ENCODE data around the gene NT5DC2.

Gene NT5DC2

GRCh38 chr3:52513281-52513680 lies 20.4 kb downstream of the NT5DC2 start:
- no peak for TF ChIP-seq EZH2 (IDR thresholded peaks at IDR 0.05)
- TF ChIP-seq POLR2AphosphoS5 (IDR thresholded peaks at IDR 0.05; ENCODE audit: borderline replicate concordance, low read depth, low read length), result no peak
- no peak for TF ChIP-seq FOXP2 (optimal IDR thresholded peaks at IDR 0.05; ENCODE audit: control extremely low read depth, extremely low read length, insufficient read depth)
- no peaks in the 10 kb centered on the region for H3K36me3 ChIP-seq (ENCODE audit: insufficient read depth, low read length)
- H3K27ac ChIP-seq, result no peak overlapping the region
- no peaks in the 10 kb centered on the region for H3K9me3 ChIP-seq (ENCODE audit: low read depth, low read length)
- H3K9ac ChIP-seq (ENCODE audit: insufficient read length), result no peak overlapping the region
- no peak for DNase-seq (ENCODE audit: low read depth, low spot score)
- no peak overlapping the region for H3K4me3 ChIP-seq

- DNase-seq (ENCODE audit: low read depth, low spot score), result no peak
- no peak overlapping the region for H3K9ac ChIP-seq (ENCODE audit: insufficient read length)
- TF ChIP-seq EZH2 (IDR thresholded peaks at IDR 0.05), result no peak
- no peaks in the 10 kb centered on the region for H3K9me3 ChIP-seq (ENCODE audit: low read depth, low read length)
- no peak overlapping the region for H3K27ac ChIP-seq
- H3K36me3 ChIP-seq (ENCODE audit: insufficient read depth, low read length), result no peaks in the 10 kb centered on the region
- no peak overlapping the region for H3K4me3 ChIP-seq
Observed at GRCh38 chr3:52512727-52513126, 20.9 kb downstream of the NT5DC2 start.

- no peak overlapping the region for H3K9ac ChIP-seq (ENCODE audit: insufficient read length)
- no peak for TF ChIP-seq EZH2 (IDR thresholded peaks at IDR 0.05)
- TF ChIP-seq FOXP2 (optimal IDR thresholded peaks at IDR 0.05; ENCODE audit: control extremely low read depth, extremely low read length, insufficient read depth), result no peak
- no peak for TF ChIP-seq POLR2AphosphoS5 (IDR thresholded peaks at IDR 0.05; ENCODE audit: borderline replicate concordance, low read depth, low read length)
- H3K9me3 ChIP-seq (ENCODE audit: low read depth, low read length), result no peaks in the 10 kb centered on the region
Observed at GRCh38 chr3:52512105-52512504, 21.6 kb downstream of the NT5DC2 start.

GRCh38 chr3:52511509-52511908 lies 22.1 kb downstream of the NT5DC2 start:
- H3K27ac ChIP-seq, result no peak overlapping the region
- no peak overlapping the region for H3K9ac ChIP-seq (ENCODE audit: insufficient read length)
- no peak for DNase-seq (ENCODE audit: low read depth, low spot score)
- H3K4me3 ChIP-seq, result no peak overlapping the region
- H3K9me3 ChIP-seq (ENCODE audit: low read depth, low read length), result no peaks in the 10 kb centered on the region
- TF ChIP-seq EZH2 (IDR thresholded peaks at IDR 0.05), result no peak
- TF ChIP-seq FOXP2 (optimal IDR thresholded peaks at IDR 0.05; ENCODE audit: control extremely low read depth, extremely low read length, insufficient read depth), result no peak
- TF ChIP-seq POLR2AphosphoS5 (IDR thresholded peaks at IDR 0.05; ENCODE audit: borderline replicate concordance, low read depth, low read length), result no peak
- H3K36me3 ChIP-seq (ENCODE audit: insufficient read depth, low read length), result no peaks in the 10 kb centered on the region

More at GRCh38 chr3:52512105-52512504, 21.6 kb downstream of the NT5DC2 start:
- Histone ChIP-seq H3K4me3 (no peak overlapping the region), H3K27ac (no peak overlapping the region), H3K36me3 (ENCODE audit: insufficient read depth, low read length) (no peaks in the 10 kb centered on the region)
- no peak for DNase-seq (ENCODE audit: low read depth, low spot score)

- Histone ChIP-seq H3K36me3 (ENCODE audit: insufficient read depth, low read length) (no peaks in the 10 kb centered on the region), H3K27ac (no peak overlapping the region), H3K9ac (ENCODE audit: insufficient read length) (no peak overlapping the region), H3K4me3 (no peak overlapping the region), H3K9me3 (ENCODE audit: low read depth, low read length) (no peaks in the 10 kb centered on the region)
- TF ChIP-seq FOXP2 (optimal IDR thresholded peaks at IDR 0.05; ENCODE audit: control extremely low read depth, extremely low read length, insufficient read depth), result no peak
- TF ChIP-seq POLR2AphosphoS5 (IDR thresholded peaks at IDR 0.05; ENCODE audit: borderline replicate concordance, low read depth, low read length), result no peak
- TF ChIP-seq EZH2 (IDR thresholded peaks at IDR 0.05), result no peak
- DNase-seq (ENCODE audit: low read depth, low spot score), result no peak
Observed at GRCh38 chr3:52509753-52510328, 23.8 kb downstream of the NT5DC2 start.

- no peak for DNase-seq (ENCODE audit: low read depth, low spot score)
- Histone ChIP-seq H3K27ac (no peak overlapping the region), H3K9me3 (ENCODE audit: low read depth, low read length) (no peaks in the 10 kb centered on the region), H3K4me3 (no peak overlapping the region), H3K36me3 (ENCODE audit: insufficient read depth, low read length) (no peaks in the 10 kb centered on the region), H3K9ac (ENCODE audit: insufficient read length) (no peak overlapping the region)
- no peak for TF ChIP-seq EZH2 (IDR thresholded peaks at IDR 0.05)
Observed at GRCh38 chr3:52507359-52507758, 26.3 kb downstream of the NT5DC2 start.

- TF ChIP-seq EZH2 (IDR thresholded peaks at IDR 0.05) (no peak), FOXP2 (optimal IDR thresholded peaks at IDR 0.05; ENCODE audit: control extremely low read depth, extremely low read length, insufficient read depth) (no peak), POLR2AphosphoS5 (IDR thresholded peaks at IDR 0.05; ENCODE audit: borderline replicate concordance, low read depth, low read length) (no peak)
- H3K4me3 ChIP-seq, result no peak overlapping the region
- no peak overlapping the region for H3K27ac ChIP-seq
- no peak overlapping the region for H3K9ac ChIP-seq (ENCODE audit: insufficient read length)
- no peak for DNase-seq (ENCODE audit: low read depth, low spot score)
- H3K36me3 ChIP-seq (ENCODE audit: insufficient read depth, low read length), result no peaks in the 10 kb centered on the region
- H3K9me3 ChIP-seq (ENCODE audit: low read depth, low read length), result no peaks in the 10 kb centered on the region
Observed at GRCh38 chr3:52506266-52506966, 27.2 kb downstream of the NT5DC2 start.

GRCh38 chr3:52504977-52505376 lies 28.7 kb downstream of the NT5DC2 start:
- no peak overlapping the region for H3K9ac ChIP-seq (ENCODE audit: insufficient read length)
- no peaks in the 10 kb centered on the region for H3K9me3 ChIP-seq (ENCODE audit: low read depth, low read length)
- H3K4me3 ChIP-seq, result no peak overlapping the region
- H3K27ac ChIP-seq, result no peak overlapping the region
- no peaks in the 10 kb centered on the region for H3K36me3 ChIP-seq (ENCODE audit: insufficient read depth, low read length)
- DNase-seq (ENCODE audit: low read depth, low spot score), result no peak
- no peak for TF ChIP-seq FOXP2 (optimal IDR thresholded peaks at IDR 0.05; ENCODE audit: control extremely low read depth, extremely low read length, insufficient read depth)
- TF ChIP-seq POLR2AphosphoS5 (IDR thresholded peaks at IDR 0.05; ENCODE audit: borderline replicate concordance, low read depth, low read length), result no peak
- no peak for TF ChIP-seq EZH2 (IDR thresholded peaks at IDR 0.05)

Data from SK-N-MC (cell line).